ENCODE results near the gene AAMP. TPM values are rescaled to one million over a fixed set of nuclear protein-coding genes. Genes with fewer than 3 reads are reported as not detected.

AAMP gene
- total RNA-seq, 4 donors from 2014 or later: 97.8 to 163 (median 131) TPM

DNA sequence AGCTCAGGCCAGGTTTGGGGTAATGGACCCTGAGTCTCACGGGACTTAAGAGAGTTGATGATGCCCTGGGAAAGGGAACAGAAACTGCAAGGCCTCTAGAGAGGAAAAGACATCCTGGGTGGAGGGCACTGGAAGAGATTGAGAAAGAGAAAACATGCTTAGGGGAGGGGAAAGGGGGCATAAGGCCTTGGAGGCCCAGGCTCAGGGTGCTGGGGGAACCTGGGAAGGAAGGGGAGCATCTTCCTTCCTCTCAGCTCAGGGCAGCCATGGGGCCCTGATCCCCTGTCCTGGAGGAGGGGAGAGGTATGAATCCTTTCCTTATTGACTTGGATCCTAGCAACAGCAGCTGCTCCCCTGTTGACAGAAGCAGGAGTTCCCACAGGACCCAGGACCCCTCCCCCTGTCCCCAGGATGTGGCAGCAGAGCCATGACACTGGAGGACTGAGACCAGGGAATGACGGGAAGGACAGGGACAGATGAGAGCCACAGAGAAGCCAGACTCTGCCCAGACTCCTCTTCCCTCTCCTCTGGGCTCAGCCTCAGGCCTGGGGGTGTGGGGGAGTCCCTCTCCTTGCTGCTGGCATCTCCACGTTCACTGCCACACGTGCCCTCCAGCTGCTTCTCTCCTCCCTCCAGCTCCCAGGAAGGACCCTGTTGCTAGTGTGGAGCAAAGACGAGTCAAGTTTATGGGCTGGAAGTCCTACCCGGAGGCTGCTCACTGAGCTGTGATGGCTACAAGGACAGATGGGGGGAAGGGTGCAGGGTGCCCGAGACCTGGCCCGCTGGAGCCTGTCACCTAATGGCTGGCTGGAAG, 8.3 kb downstream of the AAMP start:
- Histone ChIP-seq H3K36me3 (peaks cover 0 to 46% of the 10 kb centered on the region in 2 donors), H3K27ac (peak overlapping the region in 3 of 4 donors; percentile 82 to 86 (median 86)), H3K4me1 (peaks cover 0 to 62% (median 45%) of the 10 kb centered on the region in 3 donors), H3K4me3 (no peak overlapping the region), H3K27me3 (no peaks in the 10 kb centered on the region), H3K9me3 (no peaks in the 10 kb centered on the region)
- TF ChIP-seq POLR2A (IDR thresholded peaks at IDR 0.05) (no peak), EP300 (IDR thresholded peaks at IDR 0.05) (no peak), POLR2AphosphoS5 (IDR thresholded peaks at IDR 0.05) (no peak), CTCF (IDR thresholded peaks at IDR 0.05) (no peak)
- no peak for ATAC-seq
- 0 to 71% methylated on average over 1 to 4 of the region's 8 CpGs for WGBS, 2 donors (ENCODE audit: low coverage in 1 of 2)

DNA sequence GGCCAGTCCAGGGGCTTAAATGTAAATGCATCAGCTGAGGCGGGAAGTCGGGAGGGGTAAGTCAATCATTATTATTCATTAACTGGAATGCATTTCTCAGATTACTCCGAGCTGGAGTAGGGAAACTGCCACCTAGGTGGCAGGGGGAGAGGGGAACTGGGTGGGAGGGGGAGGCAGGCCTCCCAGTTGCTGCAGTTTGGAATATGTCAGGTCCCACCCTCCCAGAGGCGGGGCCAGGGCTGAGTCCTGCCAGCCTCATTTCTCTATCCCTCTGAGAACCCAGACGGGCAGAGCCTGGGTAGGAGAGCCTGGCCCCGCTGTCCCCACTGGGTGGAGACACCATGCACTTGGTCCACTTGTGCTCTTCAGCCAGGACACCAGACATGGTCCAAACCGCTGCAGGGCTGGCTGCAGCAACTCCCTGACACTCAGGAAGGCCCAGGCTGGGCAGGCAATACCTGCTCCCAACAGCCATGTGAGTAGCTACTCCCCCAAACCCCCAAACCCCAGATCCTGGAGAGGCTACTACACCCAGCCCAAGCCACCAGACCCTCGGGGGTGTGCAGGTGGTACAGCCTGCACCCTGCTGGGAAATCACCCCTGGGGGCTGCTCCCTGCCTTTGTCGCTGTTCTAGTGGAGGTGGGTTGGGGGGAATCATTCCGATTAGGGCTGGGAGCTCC, 9.1 kb downstream of the AAMP start, which contains the start of gene GPBAR1:
GPBAR1 (plus strand) TSS at position 274 of the 681 bp plus-strand sequence. CDS start 1,710 bp downstream, outside the sequence.
- Histone ChIP-seq H3K27me3 (no peaks in the 10 kb centered on the region), H3K9me3 (no peaks in the 10 kb centered on the region), H3K36me3 (peaks cover 0 to 46% of the 10 kb centered on the region in 2 donors), H3K4me3 (no peak within 1 kb of the TSS), H3K27ac (peak within 1 kb of the TSS in 3 of 4 donors; percentile 82 to 86 (median 86)), H3K4me1 (peaks cover 0 to 62% (median 45%) of the 10 kb centered on the region in 3 donors)
- 63% methylated on average over 2 of the region's 10 CpGs; no CpG with 5 or more reads in 1 of the 2 donors for WGBS, 2 donors (ENCODE audit: low coverage in 1 of 2)
- TF ChIP-seq EP300 (IDR thresholded peaks at IDR 0.05) (no peak), POLR2A (IDR thresholded peaks at IDR 0.05) (no peak), CTCF (IDR thresholded peaks at IDR 0.05) (no peak), POLR2AphosphoS5 (IDR thresholded peaks at IDR 0.05) (no peak)
- no peak for ATAC-seq

DNA sequence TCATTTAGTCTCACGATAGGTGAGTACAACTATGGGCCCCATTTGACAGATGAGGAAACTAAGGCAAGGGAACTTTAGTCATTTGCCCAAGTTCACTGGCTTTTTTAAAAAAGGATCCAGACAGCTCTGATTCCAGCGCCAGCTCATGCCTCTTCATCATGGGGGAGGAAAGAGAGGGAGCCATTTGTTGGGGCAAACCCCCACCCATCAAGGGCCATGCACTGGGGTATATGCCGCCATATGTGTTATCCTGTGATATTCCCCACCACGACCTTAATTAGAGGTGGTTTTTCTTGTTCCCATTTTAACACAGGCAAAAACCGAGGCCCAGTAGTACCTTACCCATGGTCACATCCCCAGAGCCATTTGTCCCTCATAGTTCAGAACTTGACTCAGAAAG, 9.8 kb downstream of the AAMP start:
- Histone ChIP-seq H3K4me1 (peaks cover 0 to 62% (median 45%) of the 10 kb centered on the region in 3 donors), H3K27me3 (no peaks in the 10 kb centered on the region), H3K27ac (peak overlapping the region in 3 of 4 donors; percentile 82 to 86 (median 86)), H3K36me3 (peaks cover 0 to 46% of the 10 kb centered on the region in 2 donors), H3K9me3 (no peaks in the 10 kb centered on the region), H3K4me3 (no peak overlapping the region)
- WGBS, 2 donors (ENCODE audit: low coverage in 1 of 2): 83 to 92% methylated on average over 1 to 5 of the region's 5 CpGs
- TF ChIP-seq CTCF (IDR thresholded peaks at IDR 0.05) (no peak), POLR2A (IDR thresholded peaks at IDR 0.05) (no peak), EP300 (IDR thresholded peaks at IDR 0.05) (no peak), POLR2AphosphoS5 (IDR thresholded peaks at IDR 0.05) (no peak)
- no peak for ATAC-seq

- H3K4me3 ChIP-seq: peak overlapping the region in 1 of 2 donors; percentile 2
- 10 to 21% methylated on average over 9 to 14 of the region's 15 CpGs for WGBS, 2 donors (ENCODE audit: low coverage in 1 of 2)
These were observed 10.6 kb downstream of the AAMP start for GRCh38 chr2:218259099-218259961.

More at GRCh38 chr2:218259099-218259961, 10.6 kb downstream of the AAMP start:
- Histone ChIP-seq H3K27ac (peak overlapping the region; percentile 15 to 86 (median 84)), H3K4me1 (peaks cover 0 to 57% (median 45%) of the 10 kb centered on the region in 3 donors), H3K27me3 (no peaks in the 10 kb centered on the region), H3K36me3 (peaks cover 0 to 46% of the 10 kb centered on the region in 2 donors), H3K9me3 (no peaks in the 10 kb centered on the region)
- TF ChIP-seq CTCF (IDR thresholded peaks at IDR 0.05): no peak
- no peak for TF ChIP-seq EP300 (IDR thresholded peaks at IDR 0.05)
- peak; percentile 94 for TF ChIP-seq POLR2AphosphoS5 (IDR thresholded peaks at IDR 0.05)
- TF ChIP-seq POLR2A (IDR thresholded peaks at IDR 0.05): no peak
- ATAC-seq: peak; percentile 82

Measured in gastroesophageal sphincter (tissue), 4 donors.